Measurements from ENCODE around the gene TRPM3.
"Not testable (repeated sequence)": the region's sequence is repeated elsewhere in the genome, so short reads cannot be mapped to it uniquely, and the experiment has no call there.

The TRPM3 gene

DNA sequence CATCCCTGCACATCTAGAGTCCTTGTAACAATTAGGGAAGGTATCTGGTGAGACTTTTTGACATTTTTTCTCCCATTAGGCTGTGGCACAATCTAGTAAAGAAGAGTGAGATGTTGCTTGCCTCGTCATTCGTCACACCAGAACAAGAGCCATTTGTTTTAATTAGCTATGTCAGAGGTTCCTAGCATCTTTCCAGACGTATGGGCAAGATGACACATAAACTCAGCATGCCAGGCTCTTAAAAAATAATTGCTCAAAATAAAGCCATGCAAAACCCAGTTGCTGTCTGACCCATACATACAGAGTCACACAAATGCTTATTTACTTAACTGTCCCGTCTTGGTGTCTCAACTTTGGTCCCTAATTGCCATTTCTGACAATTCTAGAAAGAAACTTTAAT, 125.9 kb downstream of the TRPM3 start:
- H3K4me3 ChIP-seq (ENCODE audit: low read depth in 1 of 2, low read length in 2 of 2): no peak overlapping the region
- no peaks in the 10 kb centered on the region for H3K4me1 ChIP-seq (ENCODE audit: control insufficient read depth in 1 of 2, insufficient read depth in 2 of 2, low read length in 2 of 2)

GRCh38 chr9:70994582-70994981, 126.8 kb downstream of the TRPM3 start:
- Histone ChIP-seq H3K27ac (ENCODE audit: low read length) (no peak overlapping the region), H3K4me3 (ENCODE audit: low read depth in 1 of 2, low read length in 2 of 2) (no peak overlapping the region), H3K27me3 (ENCODE audit: low read depth, low read length) (no peaks in the 10 kb centered on the region), H3K36me3 (ENCODE audit: control insufficient read depth in 1 of 2, insufficient read depth in 2 of 2, low read length in 2 of 2) (no peaks in the 10 kb centered on the region), H3K4me1 (ENCODE audit: control insufficient read depth in 1 of 2, insufficient read depth in 2 of 2, low read length in 2 of 2) (no peaks in the 10 kb centered on the region), H3K9me3 (ENCODE audit: control insufficient read depth in 1 of 2, low read length in 2 of 2) (no peaks in the 10 kb centered on the region)

More for the DNA sequence above, 125.9 kb downstream of the TRPM3 start:
- no peaks in the 10 kb centered on the region for H3K27me3 ChIP-seq (ENCODE audit: low read depth, low read length)
- no peaks in the 10 kb centered on the region for H3K36me3 ChIP-seq (ENCODE audit: control insufficient read depth in 1 of 2, insufficient read depth in 2 of 2, low read length in 2 of 2)
- H3K9me3 ChIP-seq (ENCODE audit: control insufficient read depth in 1 of 2, low read length in 2 of 2): no peaks in the 10 kb centered on the region
- no peak overlapping the region for H3K27ac ChIP-seq (ENCODE audit: low read length)

DNA sequence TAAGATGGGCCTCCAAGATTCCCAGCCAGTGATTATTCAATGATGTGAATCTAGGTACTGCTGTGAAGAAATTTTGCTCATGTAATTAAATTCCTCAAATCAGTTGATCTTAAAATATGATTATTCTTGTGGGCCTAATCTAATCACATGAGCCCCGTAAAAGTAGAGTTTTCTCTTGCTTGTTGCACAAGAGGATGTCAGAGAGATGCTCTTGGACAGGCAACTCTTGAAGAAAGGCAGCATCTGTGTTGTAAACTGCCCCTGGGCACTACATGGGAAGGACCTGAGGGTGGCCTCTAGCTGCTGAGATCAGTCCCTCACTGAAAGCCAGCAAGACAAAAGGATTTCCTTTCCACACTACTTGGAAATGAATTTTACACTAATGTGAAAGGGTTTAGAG, 132.9 kb downstream of the TRPM3 start:
- Histone ChIP-seq H3K36me3 (ENCODE audit: control insufficient read depth in 1 of 2, insufficient read depth in 2 of 2, low read length in 2 of 2) (no peaks in the 10 kb centered on the region), H3K27me3 (ENCODE audit: low read depth, low read length) (no peaks in the 10 kb centered on the region), H3K4me1 (ENCODE audit: control insufficient read depth in 1 of 2, insufficient read depth in 2 of 2, low read length in 2 of 2) (no peaks in the 10 kb centered on the region), H3K27ac (ENCODE audit: low read length) (no peak overlapping the region), H3K9me3 (ENCODE audit: control insufficient read depth in 1 of 2, low read length in 2 of 2) (peaks cover 0 to 2% of the 10 kb centered on the region in 2 donors), H3K4me3 (ENCODE audit: low read depth in 1 of 2, low read length in 2 of 2) (no peak overlapping the region)

GRCh38 chr9:70987986-70988385, 133.4 kb downstream of the TRPM3 start:
- Histone ChIP-seq H3K4me3 (ENCODE audit: low read depth in 1 of 2, low read length in 2 of 2) (no peak overlapping the region), H3K36me3 (ENCODE audit: control insufficient read depth in 1 of 2, insufficient read depth in 2 of 2, low read length in 2 of 2) (no peaks in the 10 kb centered on the region), H3K9me3 (ENCODE audit: control insufficient read depth in 1 of 2, low read length in 2 of 2) (peaks cover 0 to 2% of the 10 kb centered on the region in 2 donors), H3K4me1 (ENCODE audit: control insufficient read depth in 1 of 2, insufficient read depth in 2 of 2, low read length in 2 of 2) (no peaks in the 10 kb centered on the region), H3K27ac (ENCODE audit: low read length) (no peak overlapping the region), H3K27me3 (ENCODE audit: low read depth, low read length) (no peaks in the 10 kb centered on the region)

GRCh38 chr9:70986984-70987383, 134.4 kb downstream of the TRPM3 start:
- no peaks in the 10 kb centered on the region for H3K36me3 ChIP-seq (ENCODE audit: control insufficient read depth in 1 of 2, insufficient read depth in 2 of 2, low read length in 2 of 2)
- no peak overlapping the region for H3K4me3 ChIP-seq (ENCODE audit: low read depth in 1 of 2, low read length in 2 of 2)
- no peaks in the 10 kb centered on the region for H3K27me3 ChIP-seq (ENCODE audit: low read depth, low read length)
- no peak overlapping the region for H3K27ac ChIP-seq (ENCODE audit: low read length)
- H3K4me1 ChIP-seq (ENCODE audit: control insufficient read depth in 1 of 2, insufficient read depth in 2 of 2, low read length in 2 of 2): no peaks in the 10 kb centered on the region
- H3K9me3 ChIP-seq (ENCODE audit: control insufficient read depth in 1 of 2, low read length in 2 of 2): peaks cover 0 to 2% of the 10 kb centered on the region in 2 donors

DNA sequence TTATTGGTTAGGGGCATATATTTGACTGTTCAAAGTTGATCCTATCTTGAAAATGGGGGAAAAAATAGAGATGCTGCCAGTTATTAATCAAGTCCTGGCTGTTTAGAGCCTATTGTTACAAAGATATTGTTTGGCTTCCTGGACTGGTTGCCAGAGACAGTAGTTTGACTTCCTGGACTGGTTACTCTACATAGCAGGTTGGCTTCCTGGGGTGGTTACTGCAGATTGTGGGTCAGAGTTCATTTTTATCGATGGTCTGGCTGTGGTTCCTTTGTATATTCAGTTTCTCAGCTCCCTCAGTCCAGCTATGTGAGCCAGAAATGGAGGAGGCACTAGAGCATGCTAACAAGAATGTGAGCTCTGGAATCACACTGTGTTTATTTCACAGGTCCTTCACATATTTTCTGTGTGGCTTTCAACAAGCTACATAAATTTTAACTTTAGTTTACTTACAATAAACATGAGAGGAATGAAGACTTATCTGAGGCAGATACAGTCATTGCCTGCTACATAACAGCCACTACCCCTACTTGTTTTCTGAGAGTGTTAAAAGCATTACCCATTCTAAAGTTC, 137.6 kb downstream of the TRPM3 start:
- Histone ChIP-seq H3K4me1 (ENCODE audit: control insufficient read depth in 1 of 2, insufficient read depth in 2 of 2, low read length in 2 of 2) (no peaks in the 10 kb centered on the region), H3K36me3 (ENCODE audit: control insufficient read depth in 1 of 2, insufficient read depth in 2 of 2, low read length in 2 of 2) (no peaks in the 10 kb centered on the region), H3K27ac (ENCODE audit: low read length) (no peak overlapping the region), H3K4me3 (ENCODE audit: low read depth in 1 of 2, low read length in 2 of 2) (no peak overlapping the region), H3K9me3 (ENCODE audit: control insufficient read depth in 1 of 2, low read length in 2 of 2) (peaks cover 0 to 2% of the 10 kb centered on the region in 2 donors), H3K27me3 (ENCODE audit: low read depth, low read length) (no peaks in the 10 kb centered on the region)

- H3K4me3 ChIP-seq (ENCODE audit: low read depth in 1 of 2, low read length in 2 of 2): no peak overlapping the region
- no peaks in the 10 kb centered on the region for H3K4me1 ChIP-seq (ENCODE audit: control insufficient read depth in 1 of 2, insufficient read depth in 2 of 2, low read length in 2 of 2)
- peaks cover 0 to 2% of the 10 kb centered on the region in 2 donors for H3K9me3 ChIP-seq (ENCODE audit: control insufficient read depth in 1 of 2, low read length in 2 of 2)
- no peaks in the 10 kb centered on the region for H3K36me3 ChIP-seq (ENCODE audit: control insufficient read depth in 1 of 2, insufficient read depth in 2 of 2, low read length in 2 of 2)
- H3K27me3 ChIP-seq (ENCODE audit: low read depth, low read length): no peaks in the 10 kb centered on the region
- no peak overlapping the region for H3K27ac ChIP-seq (ENCODE audit: low read length)
Observed at GRCh38 chr9:70981312-70981711, 140.1 kb downstream of the TRPM3 start.

DNA sequence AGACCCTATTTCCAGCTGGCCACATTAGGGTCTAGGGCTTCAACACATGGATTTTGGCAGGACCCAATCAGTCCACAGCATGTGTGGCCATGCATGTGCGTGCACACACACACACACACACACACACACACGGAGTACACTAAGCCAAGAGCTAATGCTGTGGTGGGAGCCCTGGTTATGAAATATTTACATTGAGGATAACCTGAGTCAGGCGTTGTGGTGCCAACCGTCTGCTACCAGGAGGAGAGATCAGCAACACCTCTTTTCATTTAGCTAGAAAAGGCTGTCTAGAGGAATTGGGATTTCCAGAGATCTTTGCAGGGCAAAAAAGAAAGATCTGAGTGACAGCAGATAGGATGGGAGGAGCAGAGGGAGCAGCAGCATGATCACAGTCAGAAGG, 141.5 kb downstream of the TRPM3 start:
- Histone ChIP-seq H3K36me3 (ENCODE audit: control insufficient read depth in 1 of 2, insufficient read depth in 2 of 2, low read length in 2 of 2) (no peaks in the 10 kb centered on the region), H3K4me3 (ENCODE audit: low read depth in 1 of 2, low read length in 2 of 2) (no peak overlapping the region), H3K27me3 (ENCODE audit: low read depth, low read length) (no peaks in the 10 kb centered on the region), H3K9me3 (ENCODE audit: control insufficient read depth in 1 of 2, low read length in 2 of 2) (peaks cover 0 to 2% of the 10 kb centered on the region in 2 donors), H3K27ac (ENCODE audit: low read length) (no peak overlapping the region), H3K4me1 (ENCODE audit: control insufficient read depth in 1 of 2, insufficient read depth in 2 of 2, low read length in 2 of 2) (no peaks in the 10 kb centered on the region)

GRCh38 chr9:70978085-70978484, 143.3 kb downstream of the TRPM3 start:
- Histone ChIP-seq H3K4me1 (ENCODE audit: control insufficient read depth in 1 of 2, insufficient read depth in 2 of 2, low read length in 2 of 2) (no peaks in the 10 kb centered on the region), H3K36me3 (ENCODE audit: control insufficient read depth in 1 of 2, insufficient read depth in 2 of 2, low read length in 2 of 2) (no peaks in the 10 kb centered on the region), H3K4me3 (ENCODE audit: low read depth in 1 of 2, low read length in 2 of 2) (no peak overlapping the region), H3K27ac (ENCODE audit: low read length) (no peak overlapping the region), H3K9me3 (ENCODE audit: control insufficient read depth in 1 of 2, low read length in 2 of 2) (no peaks in the 10 kb centered on the region), H3K27me3 (ENCODE audit: low read depth, low read length) (no peaks in the 10 kb centered on the region)

DNA sequence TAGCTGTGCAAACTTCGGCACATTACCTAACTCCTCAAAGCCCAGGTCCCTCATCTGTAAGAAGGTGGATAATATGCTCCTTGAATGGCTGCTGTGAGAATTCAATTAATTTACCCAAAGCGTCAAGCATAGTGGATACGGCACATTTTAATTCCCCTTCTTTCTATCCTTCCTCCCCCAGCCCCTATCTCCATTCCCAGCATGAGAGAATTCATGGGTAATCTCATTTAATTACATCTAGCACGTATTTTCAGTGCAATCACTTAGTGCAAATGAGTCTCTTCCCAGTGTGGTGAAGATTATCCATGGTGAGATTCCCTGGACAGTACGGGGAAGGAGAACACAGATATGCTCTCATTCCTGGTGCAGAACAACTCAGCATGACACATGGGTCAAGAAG, 145.6 kb downstream of the TRPM3 start:
- no peaks in the 10 kb centered on the region for H3K36me3 ChIP-seq (ENCODE audit: control insufficient read depth in 1 of 2, insufficient read depth in 2 of 2, low read length in 2 of 2)
- H3K27ac ChIP-seq (ENCODE audit: low read length): no peak overlapping the region
- no peaks in the 10 kb centered on the region for H3K27me3 ChIP-seq (ENCODE audit: low read depth, low read length)
- no peaks in the 10 kb centered on the region for H3K4me1 ChIP-seq (ENCODE audit: control insufficient read depth in 1 of 2, insufficient read depth in 2 of 2, low read length in 2 of 2)
- no peak overlapping the region for H3K4me3 ChIP-seq (ENCODE audit: low read depth in 1 of 2, low read length in 2 of 2)
- H3K9me3 ChIP-seq (ENCODE audit: control insufficient read depth in 1 of 2, low read length in 2 of 2): no peaks in the 10 kb centered on the region

GRCh38 chr9:70971723-70972122, 149.7 kb downstream of the TRPM3 start:
- Histone ChIP-seq H3K27me3 (ENCODE audit: low read depth, low read length) (no peaks in the 10 kb centered on the region), H3K9me3 (ENCODE audit: control insufficient read depth in 1 of 2, low read length in 2 of 2) (no peaks in the 10 kb centered on the region), H3K4me3 (ENCODE audit: low read depth in 1 of 2, low read length in 2 of 2) (no peak overlapping the region), H3K36me3 (ENCODE audit: control insufficient read depth in 1 of 2, insufficient read depth in 2 of 2, low read length in 2 of 2) (no peaks in the 10 kb centered on the region), H3K4me1 (ENCODE audit: control insufficient read depth in 1 of 2, insufficient read depth in 2 of 2, low read length in 2 of 2) (no peaks in the 10 kb centered on the region), H3K27ac (ENCODE audit: low read length) (no peak overlapping the region)

- H3K36me3 ChIP-seq (ENCODE audit: control insufficient read depth in 1 of 2, insufficient read depth in 2 of 2, low read length in 2 of 2); H3K9me3 ChIP-seq (ENCODE audit: control insufficient read depth in 1 of 2, low read length in 2 of 2); H3K27ac ChIP-seq (ENCODE audit: low read length); H3K4me1 ChIP-seq (ENCODE audit: control insufficient read depth in 1 of 2, insufficient read depth in 2 of 2, low read length in 2 of 2); H3K4me3 ChIP-seq (ENCODE audit: low read depth in 1 of 2, low read length in 2 of 2); H3K27me3 ChIP-seq (ENCODE audit: low read depth, low read length): not testable (repeated sequence)
Observed at GRCh38 chr9:70966380-70966779, 155.0 kb downstream of the TRPM3 start.

Measured in muscle layer of duodenum (tissue), 2 donors.